Measurements from ENCODE around the gene FKBP11.

GRCh38 chr12:48972952-48973483 lies 47.7 kb upstream of the FKBP11 start:
- no peak for TF ChIP-seq CTCF (IDR thresholded peaks at IDR 0.05)
- no peak for TF ChIP-seq POLR2AphosphoS5 (IDR thresholded peaks at IDR 0.05; ENCODE audit: low read depth, low read length)
- no peak for TF ChIP-seq REST (IDR thresholded peaks at IDR 0.05; ENCODE audit: insufficient read depth in 1 of 2, low read depth in 2 of 2, low read length in 1 of 2)
